Type B pancreatic cell (in vitro differentiated cells): ENCODE data around the gene LHPP. TPM values are rescaled to one million over a fixed set of nuclear protein-coding genes. Genes with fewer than 3 reads are reported as not detected.

Source experiments
- DNase-seq: peaks from one replicate; pipeline ENCODE4 v3.0.0; 2021; ENCODE audit warnings: mixed read lengths; ENCODE audit not compliant: unreplicated experiment; ENCODE audit errors: extremely low spot score
- H3K27ac Mint-ChIP-seq: 2 replicates; pipeline ENCODE4 v1.8.0; 2021; ENCODE audit warnings: mild to moderate bottlenecking, mixed read lengths
- H3K27me3 Mint-ChIP-seq: 2 replicates; pipeline ENCODE4 v1.8.0; 2021; ENCODE audit warnings: mixed read lengths
- H3K36me3 Mint-ChIP-seq: 2 replicates; pipeline ENCODE4 v1.8.0; 2021; ENCODE audit warnings: mixed read lengths
- H3K4me1 Mint-ChIP-seq: one replicate; pipeline ENCODE4 v1.8.0; 2021; ENCODE audit warnings: mixed read lengths; ENCODE audit not compliant: unreplicated experiment
- H3K4me3 Mint-ChIP-seq: 2 replicates; pipeline ENCODE4 v1.8.0; 2021; ENCODE audit warnings: mild to moderate bottlenecking, mixed read lengths
- H3K9me3 Mint-ChIP-seq: 2 replicates; pipeline ENCODE4 v1.8.0; 2021; ENCODE audit warnings: mixed read lengths
- total RNA-seq: library from RNA; stranded (reverse); gene quantifications from 2 replicates; pipeline ENCODE4 v1.2.1, GENCODE V29; 2021; ENCODE audit warnings: low replicate concordance
- TF ChIP-seq, protein P1 (sequence below): fragments of 200-600 bp; sonication (generic); conservative IDR thresholded peaks from 2 replicates; pipeline ENCODE4 v1.5.0; 2021; ENCODE audit warnings: antibody characterized with exemption, mild to moderate bottlenecking

LHPP gene
- total RNA-seq, 1 donor from 2014 or later = 12.7 TPM

DNA sequence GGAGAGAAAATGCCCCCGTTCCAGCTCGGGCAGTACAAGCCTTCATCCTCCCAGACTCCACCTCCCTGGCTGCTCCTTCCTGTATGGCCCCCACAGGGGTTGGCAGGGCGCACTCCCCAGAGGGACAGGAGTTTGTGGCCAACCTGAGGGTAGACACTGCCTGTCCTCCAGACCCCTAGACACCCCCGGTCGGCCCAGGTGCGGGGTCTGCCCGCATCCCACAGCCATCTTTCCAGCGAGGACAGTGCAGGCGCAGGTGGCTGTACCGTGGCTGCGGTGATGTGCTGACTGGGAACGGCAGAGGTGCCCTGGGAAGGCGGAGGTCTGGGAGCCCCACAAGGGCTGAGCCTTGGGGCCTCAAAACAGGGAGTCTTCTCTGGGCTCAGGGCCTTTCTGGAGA, 81.5 kb downstream of the LHPP start:
- H3K9me3 Mint-ChIP-seq = no peaks in the 10 kb centered on the region
- H3K27ac Mint-ChIP-seq = no peak overlapping the region
- peaks cover 12% of the 10 kb centered on the region for H3K4me1 Mint-ChIP-seq
- no peak overlapping the region for H3K4me3 Mint-ChIP-seq
- no peaks in the 10 kb centered on the region for H3K27me3 Mint-ChIP-seq
- no peaks in the 10 kb centered on the region for H3K36me3 Mint-ChIP-seq
- no peak for DNase-seq
- TF ChIP-seq, protein P1, sequence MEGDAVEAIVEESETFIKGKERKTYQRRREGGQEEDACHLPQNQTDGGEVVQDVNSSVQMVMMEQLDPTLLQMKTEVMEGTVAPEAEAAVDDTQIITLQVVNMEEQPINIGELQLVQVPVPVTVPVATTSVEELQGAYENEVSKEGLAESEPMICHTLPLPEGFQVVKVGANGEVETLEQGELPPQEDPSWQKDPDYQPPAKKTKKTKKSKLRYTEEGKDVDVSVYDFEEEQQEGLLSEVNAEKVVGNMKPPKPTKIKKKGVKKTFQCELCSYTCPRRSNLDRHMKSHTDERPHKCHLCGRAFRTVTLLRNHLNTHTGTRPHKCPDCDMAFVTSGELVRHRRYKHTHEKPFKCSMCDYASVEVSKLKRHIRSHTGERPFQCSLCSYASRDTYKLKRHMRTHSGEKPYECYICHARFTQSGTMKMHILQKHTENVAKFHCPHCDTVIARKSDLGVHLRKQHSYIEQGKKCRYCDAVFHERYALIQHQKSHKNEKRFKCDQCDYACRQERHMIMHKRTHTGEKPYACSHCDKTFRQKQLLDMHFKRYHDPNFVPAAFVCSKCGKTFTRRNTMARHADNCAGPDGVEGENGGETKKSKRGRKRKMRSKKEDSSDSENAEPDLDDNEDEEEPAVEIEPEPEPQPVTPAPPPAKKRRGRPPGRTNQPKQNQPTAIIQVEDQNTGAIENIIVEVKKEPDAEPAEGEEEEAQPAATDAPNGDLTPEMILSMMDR = no peak

DNA sequence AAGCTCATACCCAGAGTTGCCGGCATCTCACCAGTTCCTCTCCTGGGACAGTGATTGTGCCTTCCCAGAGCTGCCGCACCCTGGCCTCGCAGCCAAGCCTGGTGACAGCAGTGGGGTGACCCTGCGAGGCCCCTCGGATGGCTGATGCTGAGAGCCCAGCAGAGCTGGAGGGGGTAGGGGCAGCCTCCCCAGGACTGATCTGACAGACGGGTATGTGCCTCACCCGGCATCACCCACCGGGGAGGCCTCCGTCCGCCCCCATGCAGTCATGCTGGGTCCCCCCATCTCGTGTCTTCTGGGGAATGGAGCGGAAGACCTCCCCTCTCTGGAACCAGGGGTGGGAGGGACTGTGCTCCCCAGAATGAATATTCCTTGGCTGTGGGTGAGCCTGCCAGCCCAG, 82.3 kb downstream of the LHPP start:
- Mint-ChIP-seq H3K36me3 (no peaks in the 10 kb centered on the region), H3K27ac (no peak overlapping the region), H3K4me1 (peaks cover 12% of the 10 kb centered on the region), H3K9me3 (no peaks in the 10 kb centered on the region), H3K27me3 (no peaks in the 10 kb centered on the region), H3K4me3 (no peak overlapping the region)
- TF ChIP-seq, protein P1 = no peak
- DNase-seq = no peak

DNA sequence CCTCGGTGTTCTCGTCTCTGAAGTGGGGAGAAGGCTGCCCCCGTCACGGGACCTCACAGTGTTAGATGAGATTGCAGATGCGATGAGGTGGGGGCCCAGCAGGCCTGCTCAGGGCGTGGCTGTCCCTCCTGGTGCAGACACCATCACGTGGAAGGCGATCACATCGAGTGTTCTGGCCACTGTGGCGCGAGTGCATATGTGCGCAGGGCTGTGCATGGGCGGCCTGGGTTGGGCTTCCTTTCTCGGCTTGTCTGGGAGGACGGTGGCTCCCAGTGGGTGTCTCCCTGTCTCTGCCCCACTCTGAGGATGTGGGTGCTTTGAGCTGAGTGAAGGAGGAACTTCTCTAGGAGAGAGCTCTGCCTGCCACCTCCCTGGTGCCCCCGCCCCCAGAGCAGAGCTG, 83.1 kb downstream of the LHPP start:
- Mint-ChIP-seq H3K4me1 (peaks cover 12% of the 10 kb centered on the region), H3K27me3 (no peaks in the 10 kb centered on the region), H3K27ac (no peak overlapping the region), H3K4me3 (no peak overlapping the region), H3K9me3 (no peaks in the 10 kb centered on the region), H3K36me3 (no peaks in the 10 kb centered on the region)
- TF ChIP-seq, protein P1 = no peak
- no peak for DNase-seq

DNA sequence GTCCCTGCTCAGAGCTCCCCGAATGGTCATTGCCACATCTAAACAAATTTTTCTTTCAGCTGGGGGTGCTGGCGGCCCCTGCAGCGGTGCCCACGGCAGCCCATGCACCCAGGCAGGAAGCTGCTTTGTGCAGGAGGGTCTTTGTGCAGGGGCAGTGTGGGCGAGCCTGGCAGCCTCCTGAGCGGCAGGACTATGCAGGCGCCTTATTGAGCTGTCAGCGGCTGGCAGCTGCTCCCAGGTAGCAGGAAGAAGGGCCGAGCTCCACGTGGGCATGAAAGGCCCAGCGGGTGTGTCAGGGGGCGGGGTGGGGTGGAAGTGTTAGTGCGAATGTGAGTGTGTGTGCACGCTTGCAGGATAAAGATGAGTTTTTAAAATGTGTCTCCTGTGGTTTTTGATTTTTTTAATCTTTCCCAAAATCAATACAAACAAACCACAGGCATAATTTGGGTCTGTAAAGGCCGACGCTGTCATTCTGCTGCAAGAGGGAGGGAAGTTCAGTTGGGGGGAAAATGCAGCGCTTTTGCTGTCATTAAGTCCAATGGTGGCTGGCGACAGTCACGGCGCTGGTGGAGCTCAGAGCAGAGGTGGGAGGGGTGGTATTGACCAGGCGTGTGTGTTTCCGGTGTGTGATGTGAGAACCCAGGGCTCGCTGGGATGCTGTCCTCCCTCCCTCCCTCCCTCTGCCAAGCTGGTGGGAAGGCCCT, 83.9 kb downstream of the LHPP start:
- Mint-ChIP-seq H3K27ac (no peak overlapping the region), H3K4me1 (peaks cover 12% of the 10 kb centered on the region), H3K9me3 (no peaks in the 10 kb centered on the region), H3K4me3 (no peak overlapping the region), H3K36me3 (no peaks in the 10 kb centered on the region), H3K27me3 (no peaks in the 10 kb centered on the region)
- TF ChIP-seq, protein P1 = no peak
- DNase-seq = no peak

DNA sequence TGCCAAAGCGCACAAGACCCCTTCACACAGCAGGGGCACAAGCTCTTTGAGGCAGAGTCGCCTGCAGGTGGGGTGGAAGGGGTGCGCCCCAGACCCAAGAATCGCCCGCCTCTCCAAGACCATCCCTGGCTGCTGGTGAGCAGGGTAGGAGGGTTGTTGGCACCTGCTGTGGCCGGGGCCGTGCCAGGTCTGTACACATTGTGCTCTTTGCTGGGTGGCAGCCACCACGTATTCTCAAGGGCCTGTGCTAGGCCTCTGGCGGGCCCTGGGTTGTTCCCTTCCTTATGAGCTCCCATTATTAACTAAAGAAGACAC, 84.4 kb downstream of the LHPP start:
- no peaks in the 10 kb centered on the region for H3K36me3 Mint-ChIP-seq
- TF ChIP-seq, protein P1 = no peak
- H3K9me3 Mint-ChIP-seq = no peaks in the 10 kb centered on the region
- H3K27me3 Mint-ChIP-seq = no peaks in the 10 kb centered on the region
- DNase-seq = no peak
- H3K4me1 Mint-ChIP-seq = peaks cover 12% of the 10 kb centered on the region
- no peak overlapping the region for H3K27ac Mint-ChIP-seq
- no peak overlapping the region for H3K4me3 Mint-ChIP-seq
